AG08395 (cell line): ENCODE measurements around the gene RPL32.
"Not testable (repeated sequence)": the region's sequence is repeated elsewhere in the genome, so short reads cannot be mapped to it uniquely, and the experiment has no call there.

Experiments
- DNase-seq: peaks from one replicate; pipeline ENCODE4 v3.0.0; 2012; ENCODE audit warnings: mixed read lengths, low spot score

RPL32 gene

GRCh38 chr3:12868039-12869034 lies 27.0 kb upstream of the RPL32 start:
- DNase-seq, result peak; percentile 93

GRCh38 chr3:12866836-12867235 lies 25.5 kb upstream of the RPL32 start:
- no peak for DNase-seq

- DNase-seq, result no peak
Measured at GRCh38 chr3:12865271-12865670, 23.9 kb upstream of the RPL32 start.

GRCh38 chr3:12862387-12862786 lies 21.0 kb upstream of the RPL32 start:
- DNase-seq, result no peak

- no peak for DNase-seq
Measured at GRCh38 chr3:12861611-12862010, 20.2 kb upstream of the RPL32 start.

GRCh38 chr3:12859840-12860239 lies 18.5 kb upstream of the RPL32 start:
- no peak for DNase-seq

GRCh38 chr3:12856626-12857025 lies 15.3 kb upstream of the RPL32 start:
- DNase-seq, result no peak

- no peak for DNase-seq
Measured at GRCh38 chr3:12854565-12854964, 13.2 kb upstream of the RPL32 start.

GRCh38 chr3:12853847-12854246 lies 12.5 kb upstream of the RPL32 start:
- not testable (repeated sequence) for DNase-seq

GRCh38 chr3:12852201-12852600 lies 10.8 kb upstream of the RPL32 start:
- no peak for DNase-seq

- DNase-seq, result no peak
Measured at GRCh38 chr3:12845811-12846210, 4.4 kb upstream of the RPL32 start.

GRCh38 chr3:12842469-12842868 lies 1.1 kb upstream of the RPL32 start:
- DNase-seq, result no peak

GRCh38 chr3:12841970-12842328 lies 584 bp upstream of the RPL32 start:
- no peak for DNase-seq

GRCh38 chr3:12840591-12841148 lies 695 bp downstream of the RPL32 start:
- DNase-seq, result peak; percentile 31

- not testable (repeated sequence) for DNase-seq
Measured at GRCh38 chr3:12840148-12840547, 1.2 kb downstream of the RPL32 start.

- no peak for DNase-seq
Measured at GRCh38 chr3:12839156-12839946, 2.0 kb downstream of the RPL32 start.

- DNase-seq, result no peak
Measured at GRCh38 chr3:12838179-12838965, 3.0 kb downstream of the RPL32 start.

GRCh38 chr3:12837295-12837986 lies 3.9 kb downstream of the RPL32 start:
- DNase-seq, result no peak

- no peak for DNase-seq
Measured at GRCh38 chr3:12835052-12835665, 6.2 kb downstream of the RPL32 start.

- DNase-seq, result no peak
Measured at GRCh38 chr3:12833222-12834161, 7.9 kb downstream of the RPL32 start.
